Fibroblast of skin of right quadriceps (primary cell): ENCODE data around the gene BICD1.

Source experiments
- DNase-seq: peaks from one replicate; pipeline ENCODE4 v3.0.0-alpha.2; 2013

The BICD1 gene

DNA sequence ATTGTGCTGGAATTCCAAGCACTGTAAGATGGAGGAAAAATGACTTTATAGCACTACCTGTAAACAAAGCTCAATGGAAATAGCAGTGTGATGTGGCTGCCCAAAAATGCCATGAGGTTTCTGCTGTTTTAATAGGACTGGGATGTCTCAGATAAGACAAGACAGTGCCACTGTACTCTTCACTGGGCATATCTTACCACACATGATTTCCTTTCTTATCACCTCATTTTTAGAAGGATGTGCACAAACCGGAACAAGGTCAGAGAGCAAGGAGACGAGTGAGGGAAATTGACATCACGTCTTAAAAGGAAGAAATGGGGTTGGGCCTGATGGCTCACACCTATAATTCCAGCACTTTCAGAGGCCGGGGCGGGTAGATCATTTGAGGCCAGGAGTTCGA, 254.3 kb downstream of the BICD1 start:
- no peak for DNase-seq

DNA sequence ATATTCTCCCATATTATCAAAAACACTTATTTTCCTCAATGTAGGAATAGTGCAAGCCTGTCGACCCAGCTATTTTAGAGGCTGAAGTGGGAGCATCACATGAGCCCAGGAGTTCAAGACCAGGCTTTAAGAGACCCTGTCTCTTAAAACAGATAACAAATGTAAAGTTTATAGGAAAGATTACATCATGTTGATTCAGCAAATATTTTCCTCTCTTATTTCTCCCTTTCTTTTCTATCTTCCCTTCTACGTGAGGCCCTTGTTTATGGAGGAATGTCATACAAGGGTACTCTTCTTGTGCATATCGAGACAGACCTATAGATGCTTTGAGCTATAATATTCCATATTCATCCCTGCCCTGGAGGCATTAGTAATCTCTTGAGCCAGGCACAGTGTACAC, 256.2 kb downstream of the BICD1 start:
- no peak for DNase-seq

DNA sequence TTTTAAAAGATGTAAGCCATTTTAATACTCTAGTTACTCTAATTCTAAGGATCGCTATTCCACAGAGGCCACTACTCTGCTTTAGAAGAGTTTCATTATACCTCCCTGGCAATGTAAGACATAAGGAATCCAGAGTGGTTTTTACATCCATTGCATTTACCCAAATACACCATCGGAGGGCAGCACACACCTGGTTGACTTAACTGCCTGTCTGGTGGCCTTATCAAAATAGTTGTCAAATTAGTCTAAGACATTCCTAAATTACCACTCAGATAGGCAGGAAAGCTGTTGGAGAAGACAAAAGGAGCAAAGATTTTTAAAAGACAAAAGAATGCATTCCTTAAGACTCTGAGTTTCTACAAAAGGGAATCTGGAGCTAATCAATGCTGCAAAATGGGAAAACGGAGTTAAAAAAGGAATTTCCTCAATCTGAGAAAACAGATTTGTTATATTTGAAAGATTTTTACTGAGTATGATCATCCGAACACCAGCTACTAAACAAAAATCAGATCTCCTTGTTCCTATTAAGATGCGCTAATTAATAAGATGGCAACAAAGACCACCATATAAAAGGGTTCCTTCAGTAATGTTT, 258.9 kb downstream of the BICD1 start:
- peak; percentile 73 for DNase-seq

DNA sequence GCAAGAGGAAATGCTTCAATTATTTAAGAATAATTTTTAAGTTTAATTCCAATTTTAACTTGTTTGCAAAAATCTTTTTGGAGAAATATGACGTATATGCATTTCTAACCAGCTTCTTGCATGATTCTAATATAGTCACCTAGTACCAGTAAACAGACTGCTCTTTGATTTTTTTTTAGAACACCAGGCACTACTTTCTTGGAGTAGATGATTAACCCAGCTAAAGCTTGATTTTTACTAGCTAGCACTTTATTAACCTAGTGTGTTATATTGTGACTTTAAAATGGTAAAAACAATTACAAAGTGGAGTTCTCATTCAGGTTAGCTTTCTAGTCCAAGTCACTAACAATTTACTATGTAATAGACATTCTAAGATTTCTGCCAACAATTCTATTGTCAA, 260.1 kb downstream of the BICD1 start:
- no peak for DNase-seq

DNA sequence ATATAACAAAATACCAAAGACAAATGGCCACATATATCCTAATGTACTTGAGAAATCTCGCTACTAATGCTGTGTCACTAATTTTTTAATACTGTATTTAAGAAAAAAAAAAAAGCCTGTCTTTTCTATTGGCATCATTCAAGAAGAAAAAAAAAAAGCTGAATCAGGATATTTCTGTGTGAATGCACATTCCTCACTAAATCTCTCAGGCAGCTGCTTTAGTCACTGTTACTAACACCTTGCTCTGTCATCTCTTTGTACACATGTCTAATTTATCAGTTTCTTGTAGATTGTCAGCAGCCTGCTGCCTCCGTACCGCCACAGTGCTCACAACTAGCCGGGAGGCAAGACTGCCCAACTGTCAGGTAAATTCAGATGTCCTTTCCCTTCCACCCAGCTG, 260.7 kb downstream of the BICD1 start:
- DNase-seq: no peak

DNA sequence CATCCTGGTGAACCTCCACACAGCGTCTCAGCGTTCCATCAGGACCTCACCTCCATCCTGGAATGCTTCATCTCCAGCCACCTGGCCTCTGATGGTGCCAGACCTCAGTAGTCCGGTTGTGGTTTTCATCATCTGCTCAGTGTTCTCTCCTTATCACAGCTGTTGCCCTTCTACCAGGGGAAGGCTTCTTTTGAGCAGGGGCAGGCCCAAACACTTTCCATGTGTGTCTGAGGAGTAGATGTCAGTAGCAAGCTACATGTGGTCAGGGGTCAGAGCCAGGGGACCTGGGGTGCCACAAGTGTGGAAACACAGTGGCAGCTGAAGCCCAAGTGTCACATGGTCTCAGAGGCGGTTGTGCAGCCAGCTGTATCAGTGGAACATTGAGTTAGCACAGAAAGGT, 262.6 kb downstream of the BICD1 start:
- DNase-seq: no peak

DNA sequence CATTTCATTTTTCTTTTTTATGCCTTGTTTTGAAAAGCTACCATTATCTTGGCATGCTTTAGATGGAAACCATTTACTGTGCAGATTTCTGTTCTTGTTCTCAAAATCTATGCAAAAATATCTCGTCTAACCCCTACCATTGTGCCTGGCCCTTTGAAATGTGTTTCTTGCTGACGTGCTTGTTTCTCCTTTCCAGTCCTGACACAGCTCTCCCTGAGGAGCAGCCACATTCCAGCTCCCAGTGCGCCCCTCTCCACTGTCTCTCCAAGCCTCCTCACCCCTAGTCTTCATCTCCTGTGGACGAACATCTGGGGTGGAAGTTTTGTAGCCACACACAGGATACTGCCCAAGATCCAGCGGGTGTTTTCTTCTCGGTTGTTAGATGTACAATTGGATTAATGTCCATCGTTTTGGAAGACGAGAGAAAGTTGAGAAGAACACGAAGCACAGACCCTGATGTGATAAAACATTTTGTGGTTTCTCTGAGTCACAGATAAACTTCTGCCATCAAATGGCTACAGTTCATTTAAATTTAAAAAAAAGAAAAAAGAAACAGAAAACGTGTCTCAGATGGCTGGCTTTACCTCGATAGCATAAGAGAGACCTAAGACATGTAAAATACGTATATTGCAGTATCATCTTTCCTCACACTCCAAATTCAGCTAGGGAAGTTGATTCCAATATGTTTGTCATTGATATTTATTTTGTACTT, 270.9 kb downstream of the BICD1 start:
- no peak for DNase-seq

DNA sequence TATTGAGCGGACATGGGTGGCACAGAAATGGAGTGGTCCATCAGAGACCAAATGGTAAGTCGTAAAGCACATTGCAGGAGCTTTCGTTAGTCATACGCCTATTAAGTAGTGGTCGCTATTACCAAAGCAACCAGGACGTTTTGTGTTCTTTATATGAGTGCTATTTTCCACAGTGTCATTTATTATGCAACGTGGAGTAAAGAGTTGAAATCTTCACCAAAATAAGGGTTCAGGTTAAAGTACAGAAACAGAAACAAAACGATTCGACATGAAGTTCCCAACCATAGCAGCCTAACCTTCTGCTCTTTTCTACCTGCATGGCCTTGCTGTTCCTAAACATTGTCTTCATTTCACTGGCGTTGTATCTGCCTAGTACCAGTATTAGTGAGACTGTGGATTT, 272.6 kb downstream of the BICD1 start:
- DNase-seq: no peak

DNA sequence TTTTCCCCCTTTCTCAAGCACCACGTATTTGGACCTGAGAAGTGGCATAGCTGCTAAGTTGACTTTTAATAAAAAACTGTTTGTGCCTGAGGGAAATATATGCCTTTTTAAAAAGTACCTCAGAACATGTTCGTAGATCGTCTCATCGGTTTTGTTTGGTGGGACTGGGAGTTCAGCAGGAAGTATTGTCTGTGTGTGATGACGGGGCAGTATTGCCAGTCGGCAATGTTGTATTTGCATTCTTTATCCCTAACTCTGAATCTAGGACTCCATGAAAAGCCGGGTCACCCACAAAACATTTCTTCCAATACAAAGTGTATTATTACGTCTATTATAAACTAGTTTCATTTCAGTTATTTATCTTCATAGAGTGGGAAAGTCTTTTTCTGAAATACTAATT, 273.0 kb downstream of the BICD1 start:
- DNase-seq: no peak

DNA sequence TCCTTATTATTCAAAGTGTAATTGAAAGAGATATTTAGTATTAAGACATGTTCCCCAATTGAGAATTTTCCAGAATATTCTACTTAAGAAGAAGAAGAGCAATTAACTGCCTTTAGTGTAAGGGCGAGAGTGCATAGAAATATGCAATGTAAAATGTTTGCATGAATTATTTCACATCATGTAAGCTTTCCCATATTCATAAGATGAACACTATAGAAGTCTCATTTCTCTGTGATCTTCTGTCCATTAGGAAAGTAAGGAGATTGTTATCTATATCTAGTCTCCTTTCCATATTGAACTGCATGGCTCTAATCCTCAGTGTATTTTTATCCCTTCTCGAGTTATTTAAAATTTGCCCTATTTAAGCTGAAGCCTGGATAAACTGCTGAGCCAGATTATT, 275.6 kb downstream of the BICD1 start:
- no peak for DNase-seq

DNA sequence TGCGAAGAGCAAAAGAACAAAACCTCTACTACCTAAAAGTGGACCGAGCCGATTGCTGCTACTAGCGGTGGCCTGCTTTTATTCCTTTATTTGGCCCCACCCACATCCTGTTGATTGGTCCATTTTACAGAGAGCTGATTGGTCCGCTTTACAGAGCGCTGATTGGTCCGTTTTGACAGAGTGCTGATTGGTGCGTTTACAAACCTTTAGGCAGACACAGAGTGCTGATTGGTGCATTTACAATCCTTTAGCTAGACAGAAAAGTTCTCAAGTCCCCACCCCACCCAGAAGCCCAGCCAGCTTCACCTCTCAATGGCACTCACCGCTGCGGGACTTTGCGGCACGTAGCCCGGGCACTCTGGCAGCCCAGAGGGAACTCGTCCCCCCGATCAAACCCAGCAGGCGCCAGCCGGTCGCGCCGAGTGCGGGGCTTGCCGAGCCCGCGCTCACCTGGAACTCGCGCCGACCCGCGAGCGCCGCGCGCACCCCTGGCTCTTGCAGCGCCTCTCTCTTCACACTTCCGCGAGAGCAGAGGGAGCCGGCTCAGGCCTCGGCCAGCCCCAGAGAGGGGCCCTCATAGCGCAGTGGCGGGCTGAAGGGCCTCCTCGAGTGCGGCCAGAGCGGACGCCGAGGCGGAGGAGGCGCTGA, 284.0 kb downstream of the BICD1 start:
- peak; percentile 18 for DNase-seq

DNA sequence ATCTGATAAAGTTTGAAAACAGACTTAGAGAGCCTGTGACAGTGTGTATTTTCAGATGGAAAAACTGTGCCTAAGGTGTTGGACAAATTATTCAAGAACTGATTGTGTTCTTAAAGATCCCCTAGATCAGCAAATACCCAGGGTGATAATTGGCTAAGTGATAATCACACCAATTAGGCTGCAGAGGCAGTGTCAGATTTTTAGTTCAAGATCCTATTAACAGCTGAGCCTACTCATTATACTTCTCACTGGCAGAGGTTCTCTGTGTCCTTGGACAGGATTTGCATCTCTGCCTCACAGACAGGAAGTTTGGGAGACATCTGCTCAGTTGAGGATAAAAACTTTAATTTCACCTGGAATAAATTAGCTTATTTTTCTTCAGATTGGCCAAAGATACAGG, 288.4 kb downstream of the BICD1 start:
- DNase-seq: no peak

DNA sequence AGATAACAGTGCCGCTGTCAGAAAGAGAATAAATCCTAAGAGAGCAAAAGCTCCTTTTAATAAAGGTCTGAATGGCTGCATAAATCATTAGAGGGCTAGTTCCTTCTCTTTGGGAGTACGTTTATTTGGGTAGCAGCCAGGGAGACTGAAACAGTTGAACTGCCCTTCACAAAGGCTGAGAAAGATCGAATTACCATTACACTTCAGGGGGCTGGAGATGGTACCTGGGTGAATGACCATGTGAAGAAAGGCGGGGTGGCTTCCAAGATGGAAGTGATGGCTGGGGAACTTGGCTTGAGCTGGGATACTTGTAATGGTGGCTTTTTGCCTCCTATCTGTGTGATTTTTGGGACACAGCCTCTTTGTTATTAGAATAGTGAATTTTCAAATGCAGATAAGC, 291.0 kb downstream of the BICD1 start:
- no peak for DNase-seq

DNA sequence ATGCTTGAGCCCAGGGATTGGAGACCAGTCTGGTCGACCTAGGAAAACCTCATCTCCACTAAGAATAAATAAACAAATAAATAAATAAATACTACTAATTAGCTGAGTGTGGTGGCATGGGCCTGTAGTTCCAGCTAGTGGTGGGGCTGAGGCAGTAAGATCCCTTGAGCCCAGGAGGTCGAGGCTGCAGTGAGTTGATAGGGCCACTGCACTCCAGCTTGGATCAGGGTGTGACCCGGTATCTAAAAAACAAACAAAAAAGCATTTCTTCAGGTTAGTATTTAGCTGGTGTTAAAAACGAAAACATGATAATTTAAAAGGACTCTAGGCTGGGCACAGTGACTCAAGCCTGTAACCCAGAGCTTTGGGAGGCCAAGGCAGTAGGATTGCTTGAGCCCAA, 291.5 kb downstream of the BICD1 start:
- no peak for DNase-seq

DNA sequence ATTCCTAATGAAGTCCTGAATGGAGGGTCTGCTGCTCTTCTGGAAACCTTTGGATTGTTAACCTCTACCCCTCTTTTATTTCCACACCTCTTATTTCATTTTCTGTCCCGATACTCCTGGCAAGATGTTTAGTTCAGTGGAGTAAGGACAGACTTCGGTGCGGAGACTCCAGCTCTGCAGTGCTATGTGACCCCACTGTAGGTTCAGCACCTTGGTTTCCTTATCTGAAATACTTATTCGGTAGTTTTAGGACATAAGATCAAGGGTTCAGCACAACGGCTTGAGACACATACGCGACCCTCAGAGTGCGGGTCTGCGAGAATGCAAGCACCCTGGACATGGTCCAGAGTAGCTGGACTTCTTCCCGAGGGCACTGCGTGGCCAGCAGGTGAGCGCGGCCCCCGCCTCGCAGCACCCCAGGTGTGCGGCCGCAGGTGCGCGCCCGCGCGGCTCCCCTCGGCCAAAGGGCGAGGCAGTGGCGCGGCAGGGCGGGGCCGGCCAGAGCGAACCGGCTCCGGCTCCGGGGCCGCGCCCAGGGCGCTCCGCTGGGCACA, 292.2 kb downstream of the BICD1 start:
- DNase-seq: no peak

DNA sequence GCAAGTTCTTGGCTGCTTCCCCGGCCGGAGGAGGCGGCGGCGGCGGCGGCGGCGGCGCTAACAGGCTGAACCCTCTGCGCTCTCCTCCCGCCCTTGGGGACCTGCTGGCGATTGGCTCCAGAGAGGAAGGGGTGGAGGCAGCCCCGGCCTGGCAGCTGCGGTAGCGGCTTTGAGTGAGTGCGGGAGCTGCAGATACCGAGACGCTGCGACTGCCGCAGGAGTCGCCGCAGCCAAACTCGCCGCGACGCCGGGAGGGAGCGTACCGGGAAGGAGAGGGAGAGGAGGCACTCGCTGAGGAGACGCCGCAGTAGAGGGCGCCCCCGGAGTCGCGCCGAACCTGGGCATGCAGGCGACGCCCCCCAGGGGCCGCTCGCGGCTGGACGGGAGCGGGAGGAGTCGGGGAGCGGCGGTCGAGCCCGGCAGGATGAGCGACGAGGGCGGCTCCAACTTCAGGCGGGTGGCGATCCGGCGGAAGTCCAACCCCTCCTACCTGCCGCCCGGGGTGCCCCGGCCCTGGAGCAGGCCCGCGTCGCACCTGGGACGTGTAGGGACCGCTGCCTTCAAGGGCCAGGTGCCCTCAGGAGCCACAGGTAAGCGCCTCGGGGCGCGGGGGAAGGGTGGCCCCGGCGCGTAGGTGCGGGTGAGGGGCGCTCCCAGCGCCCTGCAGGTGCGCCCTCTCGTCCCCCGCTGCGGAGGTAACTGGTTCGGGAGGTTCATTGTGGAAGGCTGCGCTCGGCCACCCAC, 292.9 kb downstream of the BICD1 start, which contains the start of gene FGD4:
FGD4 (plus strand) TSS at position 189 of the 744 bp plus-strand sequence.
- peak; percentile 50 for DNase-seq

DNA sequence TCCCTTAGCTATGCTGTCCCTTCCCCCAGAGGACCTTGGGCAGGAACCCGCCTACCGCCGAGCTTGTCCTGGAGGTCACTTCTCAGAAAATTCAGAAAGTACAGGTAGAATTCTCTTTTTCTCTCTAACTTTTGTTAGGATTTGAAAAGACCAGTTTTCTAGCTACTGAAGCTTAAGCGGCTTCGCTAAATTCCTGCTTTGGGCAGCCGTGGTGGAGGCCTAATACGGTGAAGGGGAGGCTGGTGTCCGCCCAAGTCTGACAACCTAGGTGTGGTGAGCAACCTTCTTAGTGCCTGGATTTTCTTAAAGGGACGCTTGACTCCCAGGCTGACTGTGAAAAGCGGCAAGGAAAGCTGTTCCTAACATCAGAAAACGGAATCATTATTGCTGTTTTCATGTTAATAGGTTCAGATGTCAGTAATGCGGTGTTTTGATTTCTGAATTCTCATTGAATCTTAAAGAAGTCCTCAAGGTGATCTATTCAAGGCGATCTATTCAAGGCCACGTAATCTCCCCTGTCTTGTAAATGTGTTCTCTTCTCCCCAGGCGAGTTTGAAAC, 293.5 kb downstream of the BICD1 start:
- DNase-seq: no peak

DNA sequence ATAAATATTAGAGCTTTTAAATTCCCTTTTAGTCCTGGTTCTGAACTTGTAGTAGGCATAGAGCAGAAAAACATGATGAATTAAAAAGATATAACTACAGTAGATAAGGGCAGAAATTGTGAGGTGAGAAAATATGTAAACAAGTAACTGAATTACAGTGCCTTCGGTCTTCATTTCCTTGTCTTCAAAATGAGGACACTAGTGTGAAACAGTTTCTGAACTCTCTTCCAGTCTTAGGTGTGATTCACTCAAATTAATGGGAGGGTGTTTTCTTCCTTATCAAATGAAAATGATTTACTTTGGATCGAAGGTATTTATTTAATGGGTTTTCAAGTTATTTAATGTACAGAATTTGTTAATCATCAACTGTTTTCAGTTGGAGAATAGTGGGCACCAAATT, 294.2 kb downstream of the BICD1 start:
- DNase-seq: no peak

DNA sequence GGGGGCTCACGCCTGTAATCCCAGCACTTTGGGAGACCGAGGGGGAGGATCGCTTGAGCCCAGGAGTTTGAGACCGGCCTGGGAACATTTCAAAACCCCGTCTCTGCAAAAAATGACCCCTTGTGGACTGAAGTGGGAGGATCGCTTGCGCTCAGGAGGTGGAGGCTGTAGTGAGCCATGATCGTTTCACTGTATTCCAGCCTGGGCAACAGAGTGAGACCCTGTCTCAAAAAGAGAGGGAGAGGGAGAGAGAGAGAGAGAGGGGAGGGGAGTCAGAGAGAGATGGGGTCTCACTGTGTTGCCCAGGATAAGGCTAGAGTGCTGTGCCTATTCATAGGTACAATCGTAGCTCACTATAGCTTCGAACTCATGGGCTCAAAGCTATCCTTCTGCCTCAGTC, 295.5 kb downstream of the BICD1 start:
- DNase-seq: no peak

DNA sequence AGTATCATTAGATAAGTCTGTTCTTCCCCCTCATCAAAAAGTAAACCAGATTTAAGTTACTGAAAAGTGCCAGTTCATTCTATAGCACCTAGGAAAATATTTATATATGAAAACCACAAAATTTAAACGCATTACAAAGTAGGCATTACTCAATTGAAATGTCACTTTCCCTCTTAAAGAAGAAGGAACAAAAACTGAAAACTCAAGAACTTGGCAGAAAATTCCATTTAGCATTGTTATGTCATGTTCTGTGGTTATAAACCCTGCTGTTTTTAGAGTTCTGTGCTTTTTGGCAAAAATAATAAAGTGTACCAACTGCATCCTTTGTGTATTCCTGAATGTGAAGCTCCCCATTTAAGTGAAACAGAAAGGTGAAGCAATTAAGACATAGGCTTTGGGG, 296.3 kb downstream of the BICD1 start:
- DNase-seq: no peak

DNA sequence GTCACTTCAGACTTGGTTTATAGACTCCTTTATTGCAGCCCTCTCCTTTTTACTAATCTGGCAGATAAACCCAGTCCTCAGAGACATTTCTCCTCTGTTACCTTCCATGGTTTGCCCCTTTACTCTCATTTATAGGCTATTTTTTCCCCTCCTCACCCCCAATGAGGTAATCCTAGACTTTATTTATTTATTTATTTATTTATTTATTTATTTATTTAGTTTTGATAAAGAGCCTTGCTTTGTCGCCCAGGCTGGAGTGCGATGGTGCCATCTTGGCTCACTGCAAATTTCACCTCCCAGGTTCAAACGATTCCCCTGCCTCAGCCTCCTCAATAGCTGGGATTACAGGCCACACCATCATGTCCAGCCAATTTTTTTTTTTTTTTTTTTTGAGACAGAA, 301.1 kb downstream of the BICD1 start:
- no peak for DNase-seq

DNA sequence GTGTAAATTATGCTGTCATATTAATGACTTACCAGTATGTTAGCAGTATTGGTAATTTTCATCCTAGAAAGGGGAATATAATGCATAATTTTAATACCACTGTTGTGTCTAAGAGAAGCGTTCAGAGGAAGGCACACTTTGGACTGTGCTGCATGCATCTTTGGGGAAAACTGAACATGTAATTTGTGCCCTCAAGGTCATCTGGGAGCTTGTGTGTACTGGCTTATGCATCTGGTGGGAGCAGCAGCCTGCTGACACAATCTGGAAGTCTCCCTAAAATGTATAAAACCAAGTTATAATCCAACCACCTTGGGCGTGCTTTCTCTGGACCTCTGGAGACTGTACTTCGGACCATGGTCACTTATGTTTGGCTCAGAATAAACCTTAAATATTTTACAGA, 306.8 kb downstream of the BICD1 start:
- DNase-seq: no peak

DNA sequence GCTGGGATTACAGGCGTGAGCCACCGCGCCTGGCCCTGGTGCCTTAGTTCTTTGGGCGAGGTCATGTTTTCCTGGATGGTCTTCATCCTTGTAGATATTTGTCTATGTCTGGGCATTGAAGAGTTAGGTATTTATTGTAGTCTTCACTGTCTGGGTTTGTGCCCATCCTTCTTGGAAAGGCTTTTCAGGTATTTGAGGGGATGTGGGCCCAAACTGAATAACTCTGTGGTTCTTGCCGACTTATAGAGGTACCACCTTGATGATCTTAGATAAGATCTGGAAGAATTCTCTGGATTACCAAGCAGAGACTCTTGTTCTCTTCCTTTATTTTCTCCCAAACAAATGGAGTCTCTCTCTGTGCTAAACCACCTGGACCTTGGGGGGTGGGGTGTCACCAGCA, 311.6 kb downstream of the BICD1 start:
- no peak for DNase-seq
